Left renal pelvis (tissue), 4 donors: ENCODE data around the gene KLHL25. TPM values are rescaled to one million over a fixed set of nuclear protein-coding genes. Genes with fewer than 3 reads are reported as not detected.

Source experiments
- DNase-seq, 4 donors: peaks; one replicate each; pipeline ENCODE4 v3.0.0-alpha.2; 2013; ENCODE audit warnings: low read depth in 4 of 4, low spot score in 3 of 4
- polyA plus RNA-seq, 4 donors: library from polyadenylated mRNA; unstranded; fragments of 120-200 nt; gene quantifications; one replicate each; pipeline ENCODE4 v1.2.1, GENCODE V29; 2013; ENCODE audit not compliant: insufficient read length in 4 of 4

The KLHL25 gene
- polyA plus RNA-seq, 4 donors, result 3.3 to 14.2 (median 9.8) TPM

DNA sequence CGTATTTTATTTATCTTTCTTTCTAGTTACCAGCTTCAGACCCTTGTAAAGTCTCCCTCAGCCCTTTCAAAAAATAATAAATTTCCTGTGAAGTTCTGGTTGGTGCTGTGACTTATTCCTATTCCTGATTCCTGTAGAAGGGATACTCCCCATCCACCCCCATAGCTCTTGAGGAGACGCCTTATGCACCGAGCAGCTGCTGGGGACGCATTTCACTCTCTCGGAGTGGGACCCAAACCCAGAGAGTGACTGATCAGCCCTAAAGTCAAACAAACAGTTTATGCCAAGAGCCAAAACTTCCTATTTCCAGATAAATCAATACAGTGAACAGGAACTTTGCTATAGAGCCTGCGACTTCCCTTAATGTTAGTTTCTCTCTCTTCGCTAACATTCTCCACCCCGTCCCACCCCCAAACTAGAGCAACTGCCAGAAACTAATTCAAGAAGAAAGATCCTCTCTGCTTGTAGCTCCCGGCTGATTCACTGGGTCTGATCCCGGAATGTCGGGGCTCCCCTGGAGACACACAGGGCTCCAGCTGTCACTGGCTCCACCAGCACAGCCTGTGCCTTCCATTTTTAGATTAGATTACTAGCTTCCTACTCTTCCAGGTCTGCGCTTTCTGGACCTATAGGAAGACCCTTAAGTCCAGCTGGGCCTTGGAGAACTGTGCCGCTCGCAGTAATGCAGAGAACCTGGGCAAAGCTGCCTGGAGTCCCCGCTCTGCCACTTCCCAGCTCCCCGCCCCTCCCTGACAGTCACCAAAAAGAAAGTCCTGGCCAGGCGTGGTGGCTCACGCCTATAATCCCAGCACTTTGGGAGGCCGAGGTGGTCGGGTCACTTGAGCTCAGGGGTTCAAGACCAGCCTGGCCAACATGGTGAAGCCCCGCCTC, 45.2 kb downstream of the KLHL25 start:
- DNase-seq, result no peak

GRCh38 chr15:85748729-85749128, 46.0 kb downstream of the KLHL25 start:
- DNase-seq, result no peak

GRCh38 chr15:85748176-85748575, 46.5 kb downstream of the KLHL25 start:
- no peak for DNase-seq

GRCh38 chr15:85746641-85747040, 48.1 kb downstream of the KLHL25 start:
- no peak for DNase-seq

- no peak for DNase-seq
Measured at GRCh38 chr15:85745525-85746150, 49.1 kb downstream of the KLHL25 start.

GRCh38 chr15:85745023-85745422, 49.7 kb downstream of the KLHL25 start:
- no peak for DNase-seq

GRCh38 chr15:85744579-85744978, 50.1 kb downstream of the KLHL25 start:
- no peak for DNase-seq

DNA sequence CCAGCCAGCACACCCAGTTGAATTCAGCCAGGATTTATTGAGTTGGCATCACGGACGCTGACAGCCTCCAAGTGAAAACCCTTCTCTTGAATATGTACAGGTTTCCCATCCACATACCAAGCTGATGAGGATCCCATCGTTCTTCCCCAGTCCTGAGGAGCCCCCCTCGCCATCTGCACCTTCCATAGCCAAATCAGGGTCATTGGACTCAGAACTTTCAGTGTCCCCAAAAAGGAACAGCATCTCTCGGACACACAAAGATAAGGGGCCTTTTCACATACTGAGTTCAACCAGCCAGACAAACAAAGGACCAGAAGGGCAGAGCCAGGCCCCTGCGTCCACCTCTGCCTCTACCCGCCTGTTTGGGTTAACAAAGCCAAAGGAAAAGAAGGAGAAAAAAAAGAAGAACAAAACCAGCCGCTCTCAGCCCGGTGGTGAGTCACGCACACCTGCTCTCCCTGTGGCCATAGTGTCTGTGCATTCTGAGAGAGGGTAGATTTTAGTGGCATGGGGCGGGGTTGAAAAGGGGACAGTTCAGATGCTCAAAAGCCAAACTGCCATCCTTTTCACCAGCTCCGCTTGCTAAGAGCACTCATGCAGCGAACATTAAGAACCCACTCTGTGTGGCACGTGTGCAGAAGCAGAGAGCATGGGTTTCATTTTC, 51.2 kb downstream of the KLHL25 start:
- DNase-seq, result no peak

- no peak for DNase-seq
Measured at GRCh38 chr15:85742186-85742821, 52.4 kb downstream of the KLHL25 start.

GRCh38 chr15:85741662-85742061, 53.1 kb downstream of the KLHL25 start:
- DNase-seq, result no peak

- DNase-seq, result no peak
Measured at GRCh38 chr15:85741021-85741421, 53.7 kb downstream of the KLHL25 start.

DNA sequence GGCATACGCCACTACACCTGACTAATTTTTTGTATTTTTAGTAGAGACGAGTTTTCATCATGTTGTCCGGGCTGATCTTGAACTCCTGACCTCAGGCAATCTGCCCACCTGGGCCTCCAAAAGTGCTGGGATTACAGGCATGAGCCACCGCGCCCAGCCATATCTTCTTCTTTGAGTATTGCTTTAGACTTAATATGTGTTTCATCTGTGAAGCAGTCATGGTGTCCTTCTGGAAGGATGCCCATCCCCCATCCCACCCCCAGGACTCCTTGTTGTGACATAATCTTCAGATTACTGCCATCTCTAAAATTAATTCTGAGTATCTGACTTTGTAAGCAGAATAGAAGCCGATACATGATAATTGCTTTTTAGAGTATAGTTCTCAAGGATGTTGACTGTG, 57.7 kb downstream of the KLHL25 start:
- no peak for DNase-seq

GRCh38 chr15:85733416-85733815, 61.3 kb downstream of the KLHL25 start:
- DNase-seq, result no peak

GRCh38 chr15:85730001-85730820, 64.5 kb downstream of the KLHL25 start:
- DNase-seq, result no peak

GRCh38 chr15:85727068-85727467, 67.7 kb downstream of the KLHL25 start:
- DNase-seq, result no peak

DNA sequence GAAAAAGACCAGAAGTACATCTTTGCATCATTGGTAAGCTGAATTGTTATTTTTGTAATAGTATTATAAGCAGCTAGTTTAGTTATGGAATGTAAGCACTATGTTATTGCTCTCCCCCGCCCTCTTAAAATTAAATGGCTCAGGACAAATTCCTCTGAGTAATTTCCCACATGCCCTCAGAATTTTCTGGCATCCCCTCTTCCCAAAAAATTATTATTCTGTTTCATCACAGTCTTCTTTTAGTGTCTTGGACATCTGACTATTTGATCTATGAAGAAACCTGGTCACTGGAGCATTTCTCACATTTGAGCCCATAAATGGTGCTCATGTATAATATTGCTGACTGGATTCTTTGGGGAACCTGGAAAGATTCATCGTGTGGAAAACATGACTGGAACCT, 68.3 kb downstream of the KLHL25 start:
- DNase-seq, result no peak

DNA sequence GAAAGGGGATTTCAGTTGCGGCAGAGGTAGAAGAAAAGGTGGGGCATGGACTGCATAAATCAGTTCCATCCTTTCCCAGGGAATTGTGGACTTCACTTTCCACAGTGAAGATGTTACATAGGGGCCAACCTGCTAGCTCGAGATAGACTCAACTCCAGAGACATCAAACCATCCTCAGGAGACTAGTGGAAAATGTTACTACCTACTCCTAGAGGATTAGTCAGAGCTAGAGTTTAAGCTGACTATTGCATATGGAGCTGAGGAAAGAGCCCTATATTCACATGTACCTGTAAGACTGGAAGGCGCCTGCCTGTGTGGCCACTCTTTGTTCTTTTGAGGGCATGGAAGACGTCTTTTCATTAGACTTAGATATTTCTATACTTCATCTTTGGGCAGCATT, 69.2 kb downstream of the KLHL25 start:
- DNase-seq, result no peak

DNA sequence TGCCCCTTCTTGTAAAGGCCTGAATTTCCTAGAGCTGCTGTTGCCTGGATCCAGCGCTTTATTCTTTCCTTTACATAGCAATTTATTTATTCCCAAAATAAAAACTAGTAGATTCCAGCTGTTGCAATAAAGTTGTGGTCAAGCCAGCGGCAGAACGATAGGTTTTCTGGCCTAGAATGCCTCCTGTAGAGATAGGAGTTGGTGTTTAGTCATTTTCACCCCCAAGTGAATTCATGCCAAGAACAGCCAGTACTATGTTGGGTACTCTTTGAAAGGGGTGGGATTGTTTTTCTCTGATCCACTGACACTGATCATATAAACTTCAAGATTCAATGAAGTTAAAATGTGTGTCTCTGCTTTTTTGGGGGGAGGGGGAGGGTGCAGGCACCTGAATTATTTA, 69.7 kb downstream of the KLHL25 start:
- no peak for DNase-seq

- DNase-seq, result no peak
Measured at GRCh38 chr15:85723960-85724945, 70.5 kb downstream of the KLHL25 start.
